GM12874 (cell line): Measurements from ENCODE around the gene SCRT2.

Experiments
- TF ChIP-seq, protein P1 (sequence below): IDR thresholded peaks from 2 replicates; pipeline ENCODE4 v1.5.1; 2011; ENCODE audit warnings: low read depth, mild to moderate bottlenecking, control low read depth, low read length, moderate library complexity; ENCODE audit not compliant: insufficient read depth

Gene SCRT2

DNA sequence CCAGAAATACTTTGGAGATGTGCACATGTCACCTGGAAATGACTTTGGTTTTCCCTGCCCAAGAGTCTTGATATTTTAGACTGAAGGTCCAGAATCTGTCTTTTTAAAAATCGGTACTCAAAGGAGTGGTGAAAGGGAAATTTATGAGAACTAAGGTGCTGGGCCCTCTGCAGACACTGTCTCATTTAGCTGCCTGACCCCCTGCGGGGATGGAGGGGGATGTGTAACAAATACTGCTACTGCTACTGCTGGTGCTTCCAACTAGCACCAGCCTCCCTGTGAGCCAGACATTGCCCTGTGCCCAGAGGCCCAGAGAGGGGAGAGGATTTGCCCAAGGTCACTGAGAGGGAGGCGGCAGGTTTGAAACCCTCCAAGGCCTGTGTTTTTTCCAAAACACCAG is 7.0 kb downstream of the SCRT2 start:
- TF ChIP-seq, protein P1, sequence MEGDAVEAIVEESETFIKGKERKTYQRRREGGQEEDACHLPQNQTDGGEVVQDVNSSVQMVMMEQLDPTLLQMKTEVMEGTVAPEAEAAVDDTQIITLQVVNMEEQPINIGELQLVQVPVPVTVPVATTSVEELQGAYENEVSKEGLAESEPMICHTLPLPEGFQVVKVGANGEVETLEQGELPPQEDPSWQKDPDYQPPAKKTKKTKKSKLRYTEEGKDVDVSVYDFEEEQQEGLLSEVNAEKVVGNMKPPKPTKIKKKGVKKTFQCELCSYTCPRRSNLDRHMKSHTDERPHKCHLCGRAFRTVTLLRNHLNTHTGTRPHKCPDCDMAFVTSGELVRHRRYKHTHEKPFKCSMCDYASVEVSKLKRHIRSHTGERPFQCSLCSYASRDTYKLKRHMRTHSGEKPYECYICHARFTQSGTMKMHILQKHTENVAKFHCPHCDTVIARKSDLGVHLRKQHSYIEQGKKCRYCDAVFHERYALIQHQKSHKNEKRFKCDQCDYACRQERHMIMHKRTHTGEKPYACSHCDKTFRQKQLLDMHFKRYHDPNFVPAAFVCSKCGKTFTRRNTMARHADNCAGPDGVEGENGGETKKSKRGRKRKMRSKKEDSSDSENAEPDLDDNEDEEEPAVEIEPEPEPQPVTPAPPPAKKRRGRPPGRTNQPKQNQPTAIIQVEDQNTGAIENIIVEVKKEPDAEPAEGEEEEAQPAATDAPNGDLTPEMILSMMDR, result no peak

DNA sequence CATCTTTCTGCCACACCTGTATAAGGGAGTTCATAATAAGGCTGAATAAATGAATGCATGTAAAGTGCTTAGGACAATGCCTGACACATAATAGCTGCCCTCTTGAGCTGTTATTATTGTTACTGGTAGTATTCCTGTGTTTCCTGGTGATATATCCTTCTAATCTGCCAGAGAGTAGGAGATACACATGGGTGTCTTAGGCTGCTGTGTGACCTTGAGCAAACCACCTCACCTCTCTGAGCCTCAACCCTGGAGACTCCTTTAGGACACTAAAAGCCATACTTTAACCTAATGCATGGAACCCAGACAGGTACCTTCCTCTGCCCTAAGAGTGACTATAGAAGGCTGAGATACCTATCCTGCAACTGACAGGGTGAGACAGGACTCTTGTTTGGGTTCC is 7.6 kb downstream of the SCRT2 start:
- TF ChIP-seq, protein P1, result no peak

DNA sequence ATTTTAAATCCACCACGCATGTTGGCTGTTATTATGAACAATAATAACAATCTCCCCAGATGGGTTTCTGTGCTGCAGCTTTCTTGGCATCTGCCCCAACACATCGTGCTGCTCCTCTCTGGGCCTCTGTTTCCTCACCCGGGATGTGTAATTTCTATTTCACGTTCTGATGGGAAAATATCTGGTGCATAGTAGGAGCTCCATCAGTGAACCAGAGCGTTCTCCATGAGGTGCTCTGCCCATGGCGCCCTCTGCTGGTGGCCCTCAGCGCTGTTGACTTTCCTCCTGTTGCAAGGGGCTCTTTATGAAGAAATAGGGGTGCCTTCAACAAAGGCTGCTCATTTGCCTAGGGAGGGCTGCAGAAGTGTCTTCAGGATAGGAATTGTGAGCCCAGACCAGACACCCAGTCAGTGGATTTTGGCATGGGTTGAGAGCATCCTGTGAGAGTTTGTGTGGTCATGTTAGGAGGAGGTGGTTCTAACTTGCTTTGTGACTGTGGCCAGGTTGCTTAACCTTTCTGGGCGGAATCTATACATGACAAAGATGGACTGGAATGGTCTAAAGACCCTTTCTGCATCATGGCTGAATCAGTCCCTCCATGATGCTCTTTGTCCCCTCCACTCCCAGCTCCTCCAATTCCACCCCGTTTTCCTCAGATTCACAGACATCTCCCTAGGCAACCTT is 8.1 kb downstream of the SCRT2 start:
- TF ChIP-seq, protein P1, result peak; percentile 89

DNA sequence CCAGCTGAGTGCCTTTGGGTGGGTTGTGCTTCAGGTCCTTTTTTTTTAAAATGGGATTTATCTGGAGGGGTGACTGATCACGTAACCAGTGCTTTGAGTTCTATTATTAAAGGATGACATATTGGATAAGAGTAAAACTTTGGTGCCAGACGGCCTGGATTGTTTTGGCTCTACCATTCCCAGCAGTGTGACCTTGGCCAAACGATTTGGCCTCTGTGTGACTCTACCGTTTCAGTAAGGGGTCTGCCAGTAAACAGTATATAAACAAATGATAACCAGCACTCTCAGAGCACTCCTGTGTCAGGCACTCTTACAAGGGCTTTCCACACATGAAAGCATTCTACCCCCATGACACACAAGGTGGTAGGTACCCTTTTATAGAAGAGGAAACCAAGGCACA is 8.7 kb downstream of the SCRT2 start:
- TF ChIP-seq, protein P1, result no peak

DNA sequence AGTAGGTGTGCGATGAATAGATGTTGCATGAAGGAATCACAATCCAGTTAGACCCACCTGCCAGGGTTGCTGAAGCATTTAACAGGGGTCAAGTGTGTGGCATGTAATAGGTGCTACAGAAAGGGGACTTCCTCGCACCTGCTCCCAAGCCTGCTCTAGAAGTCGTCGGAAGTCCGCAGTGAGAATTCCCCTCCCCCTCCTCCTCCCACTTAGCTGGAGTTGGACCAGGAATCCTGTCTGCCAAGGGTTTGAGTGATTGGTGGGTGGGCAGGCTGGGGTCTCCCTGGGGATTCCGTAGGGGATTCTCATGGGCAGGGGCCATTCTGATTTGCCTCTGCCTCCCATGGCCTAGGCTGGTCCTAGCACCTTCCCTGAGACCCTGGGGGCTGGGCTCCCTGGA is 10.3 kb downstream of the SCRT2 start:
- TF ChIP-seq, protein P1, result no peak

DNA sequence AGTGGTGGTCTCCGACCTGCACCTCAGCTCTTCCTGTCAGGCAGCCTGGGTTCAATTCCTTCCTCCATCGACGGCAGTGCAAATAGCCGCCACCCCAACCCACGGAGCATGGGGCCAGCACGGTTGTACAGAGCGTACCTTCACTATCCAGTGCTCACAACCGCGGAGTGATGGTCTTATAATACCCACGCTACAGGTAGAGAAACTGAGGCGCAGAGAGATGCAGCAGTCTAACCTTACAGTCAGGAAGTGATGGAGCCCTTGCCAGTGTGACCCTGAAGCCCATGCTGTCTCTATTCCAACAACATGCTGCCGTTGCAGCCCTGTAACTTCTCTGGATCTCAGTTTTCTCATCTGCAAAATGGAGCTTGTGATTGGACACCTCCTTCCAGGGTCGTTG is 11.0 kb downstream of the SCRT2 start:
- TF ChIP-seq, protein P1, result no peak

DNA sequence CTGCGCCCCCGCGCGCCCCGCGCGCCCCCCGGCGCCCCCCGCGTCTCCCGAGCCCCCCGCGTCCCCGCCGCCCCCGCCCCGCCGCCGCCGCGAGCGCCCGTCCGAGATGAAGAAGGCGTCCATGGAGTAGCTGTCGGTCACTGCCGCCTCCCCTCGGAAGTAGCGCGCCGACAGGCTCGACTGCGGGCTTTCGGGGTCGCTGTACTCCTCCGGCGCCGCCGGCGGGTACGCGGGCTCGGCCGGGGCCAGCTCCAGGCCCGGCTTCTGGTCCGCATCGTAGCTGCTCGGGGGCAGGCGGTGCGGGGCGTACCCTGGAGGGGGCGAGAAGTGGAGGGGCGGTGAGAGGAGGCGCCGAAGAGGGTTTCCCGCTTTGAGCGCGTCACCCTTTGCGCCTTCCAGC is 11.5 kb downstream of the SCRT2 start:
- TF ChIP-seq, protein P1, result no peak
